Hepatocyte (in vitro differentiated cells): ENCODE measurements around the gene CFAP206. TPM values are rescaled to one million over a fixed set of nuclear protein-coding genes. Genes with fewer than 3 reads are reported as not detected.
A peak's percentile ranks its signal among the peaks of the same experiment; 100 is the strongest.

Source experiments
- DNase-seq: peaks from one replicate; pipeline ENCODE4 v3.0.0-alpha.2; 2016; ENCODE audit warnings: low spot score
- H2AFZ ChIP-seq: fragments of 200-600 bp; sonication (generic); 2 replicates; pipeline ENCODE4 v1.6.0; 2016; ENCODE audit warnings: antibody characterized with exemption, mild to moderate bottlenecking
- H3K27ac ChIP-seq: fragments of 200-600 bp; sonication (generic); 2 replicates; pipeline ENCODE4 v1.5.1; 2016; ENCODE audit warnings: mild to moderate bottlenecking
- H3K27me3 ChIP-seq: fragments of 200-600 bp; sonication (generic); 2 replicates; pipeline ENCODE4 v1.6.1; 2016
- H3K36me3 ChIP-seq: fragments of 200-600 bp; sonication (generic); replicated peaks from 2 replicates; pipeline ENCODE4 v1.5.1; 2016; ENCODE audit warnings: low read depth; ENCODE audit not compliant: insufficient read depth
- H3K4me1 ChIP-seq: fragments of 200-600 bp; sonication (generic); 2 replicates; pipeline ENCODE4 v1.5.1; 2016; ENCODE audit warnings: mild to moderate bottlenecking, moderate library complexity; ENCODE audit not compliant: insufficient read depth
- H3K4me2 ChIP-seq: fragments of 200-600 bp; sonication (generic); 2 replicates; pipeline ENCODE4 v1.6.0; 2016
- H3K4me3 ChIP-seq: fragments of 200-600 bp; sonication (generic); 2 replicates; pipeline ENCODE4 v1.5.1; 2016; ENCODE audit warnings: mild to moderate bottlenecking
- H3K79me2 ChIP-seq: fragments of 200-600 bp; sonication (generic); 2 replicates; pipeline ENCODE4 v1.6.0; 2017; ENCODE audit warnings: mild to moderate bottlenecking
- H3K9me2 ChIP-seq: fragments of 200-600 bp; sonication (generic); replicated peaks from 2 replicates; pipeline ENCODE4 v1.6.0; 2017; ENCODE audit warnings: mild to moderate bottlenecking; ENCODE audit not compliant: insufficient read depth
- H3K9me3 ChIP-seq: fragments of 200-600 bp; sonication (generic); 2 replicates; pipeline ENCODE4 v1.5.1; 2016; ENCODE audit warnings: low read depth, mild to moderate bottlenecking
- H4K20me1 ChIP-seq: fragments of 200-600 bp; sonication (generic); 2 replicates; pipeline ENCODE4 v1.6.0; 2016; ENCODE audit warnings: mild to moderate bottlenecking; ENCODE audit not compliant: insufficient read depth, poor library complexity, severe bottlenecking
- EZH2 ChIP-seq: fragments of 200-600 bp; sonication (generic); IDR thresholded peaks from 2 replicates; pipeline ENCODE4 v1.6.1; 2016; ENCODE audit warnings: antibody characterized with exemption, mild to moderate bottlenecking, borderline replicate concordance
- EZH2phosphoT487 ChIP-seq: fragments of 200-600 bp; sonication (generic); IDR thresholded peaks from one replicate; pipeline ENCODE4 v1.6.1; 2018; ENCODE audit warnings: antibody characterized with exemption, mild to moderate bottlenecking, low read depth, moderate library complexity; ENCODE audit not compliant: unreplicated experiment, severe bottlenecking
- WGBS: methylation state at CpG from one replicate; pipeline ENCODE4 v1.1.6; 2016; ENCODE audit warnings: low lambda C conversion rate; ENCODE audit errors: missing lambda C conversion rate; 5-methylcytosine and 5-hydroxymethylcytosine counted together
- polyA plus RNA-seq: library from polyadenylated mRNA; unstranded; fragments of >200 nt; fragmentation: Nextera tagmentation; extraction: Ambion mirVana; gene quantifications from 2 replicates; pipeline ENCODE4 v1.2.1, GENCODE V29; 2016
- total RNA-seq: library from RNA; depleted of rRNA; stranded (reverse); fragments of >200 nt; gene quantifications from 2 replicates; pipeline ENCODE4 v1.2.3, GENCODE V29; 2014
- TF ChIP-seq, protein P1 (sequence below): fragments of 200-600 bp; sonication (generic); IDR thresholded peaks from 2 replicates; pipeline ENCODE4 v1.5.1; 2016; ENCODE audit warnings: antibody characterized with exemption, mild to moderate bottlenecking; ENCODE audit not compliant: poor library complexity

CFAP206 gene
- 0.08 and 0.20 TPM in 2 replicates for total RNA-seq
- polyA plus RNA-seq, result 0.38 TPM in 1 of 2 replicates, not detected in the other

DNA sequence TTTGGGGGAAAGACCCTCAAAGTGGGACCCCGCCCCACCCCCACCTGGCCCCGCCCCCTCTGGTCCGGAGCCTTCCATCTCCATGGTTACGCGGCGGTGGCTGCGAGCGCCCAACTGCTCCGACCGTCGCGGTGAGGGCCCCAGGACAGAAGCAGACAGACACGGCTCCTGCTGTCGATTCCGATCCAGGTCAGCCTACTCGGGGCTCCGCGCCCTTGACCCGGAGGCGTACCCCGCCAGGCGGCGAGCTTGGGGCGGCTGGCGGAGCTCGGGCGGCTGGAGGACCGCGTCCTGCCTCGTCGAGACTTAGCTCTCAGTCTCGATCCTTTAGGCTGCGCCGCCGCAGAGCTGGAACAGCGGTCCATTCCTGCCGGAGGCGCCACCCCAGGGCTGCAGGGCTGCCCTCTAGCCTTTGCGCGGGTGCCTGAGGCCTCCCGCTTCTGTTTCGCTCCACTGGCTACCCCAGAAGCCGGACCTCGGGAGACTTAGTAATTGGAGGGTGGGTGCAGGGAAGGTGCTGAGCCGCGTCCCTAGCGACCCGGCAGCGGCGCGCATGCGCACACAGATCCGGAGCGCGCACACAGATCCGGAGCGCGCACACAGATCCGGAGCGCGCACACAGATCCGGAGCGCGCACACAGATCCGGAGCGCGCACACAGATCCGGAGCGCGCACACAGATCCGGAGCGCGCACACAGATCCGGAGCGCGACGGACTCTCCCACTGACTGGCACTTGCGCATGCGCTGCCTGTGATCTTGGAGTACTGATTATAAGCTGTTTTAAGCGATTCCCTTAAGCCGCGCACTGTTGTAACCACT, at the start of gene CFAP206:
TSS of gene CFAP206 (plus strand) at position 72 of the 820 bp plus-strand sequence. CDS start 1,868 bp downstream, outside the sequence.
- Histone ChIP-seq H3K27me3 (no peaks in the 10 kb centered on the region), H3K4me3 (peak within 1 kb of the TSS; percentile 80), H4K20me1 (no peaks in the 10 kb centered on the region), H2AFZ (peak within 1 kb of the TSS; percentile 95), H3K79me2 (no peaks in the 10 kb centered on the region), H3K36me3 (no peaks in the 10 kb centered on the region), H3K4me1 (no peaks in the 10 kb centered on the region), H3K27ac (peak within 1 kb of the TSS; percentile 28), H3K9me2 (no peaks in the 10 kb centered on the region), H3K9me3 (no peaks in the 10 kb centered on the region), H3K4me2 (peak within 1 kb of the TSS; percentile 77)
- peak; percentile 92 for DNase-seq
- under 1% methylated on average over 77 of the region's 82 CpGs for WGBS
- TF ChIP-seq EZH2phosphoT487 (no peak), EZH2 (no peak)
- TF ChIP-seq, protein P1, sequence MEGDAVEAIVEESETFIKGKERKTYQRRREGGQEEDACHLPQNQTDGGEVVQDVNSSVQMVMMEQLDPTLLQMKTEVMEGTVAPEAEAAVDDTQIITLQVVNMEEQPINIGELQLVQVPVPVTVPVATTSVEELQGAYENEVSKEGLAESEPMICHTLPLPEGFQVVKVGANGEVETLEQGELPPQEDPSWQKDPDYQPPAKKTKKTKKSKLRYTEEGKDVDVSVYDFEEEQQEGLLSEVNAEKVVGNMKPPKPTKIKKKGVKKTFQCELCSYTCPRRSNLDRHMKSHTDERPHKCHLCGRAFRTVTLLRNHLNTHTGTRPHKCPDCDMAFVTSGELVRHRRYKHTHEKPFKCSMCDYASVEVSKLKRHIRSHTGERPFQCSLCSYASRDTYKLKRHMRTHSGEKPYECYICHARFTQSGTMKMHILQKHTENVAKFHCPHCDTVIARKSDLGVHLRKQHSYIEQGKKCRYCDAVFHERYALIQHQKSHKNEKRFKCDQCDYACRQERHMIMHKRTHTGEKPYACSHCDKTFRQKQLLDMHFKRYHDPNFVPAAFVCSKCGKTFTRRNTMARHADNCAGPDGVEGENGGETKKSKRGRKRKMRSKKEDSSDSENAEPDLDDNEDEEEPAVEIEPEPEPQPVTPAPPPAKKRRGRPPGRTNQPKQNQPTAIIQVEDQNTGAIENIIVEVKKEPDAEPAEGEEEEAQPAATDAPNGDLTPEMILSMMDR, result peak; percentile 29

GRCh38 chr6:87364602-87365252, 43.0 kb upstream of the CFAP206 start:
- Histone ChIP-seq H3K4me1 (no peaks in the 10 kb centered on the region), H4K20me1 (no peaks in the 10 kb centered on the region), H3K9me3 (no peaks in the 10 kb centered on the region), H3K4me2 (no peak overlapping the region), H3K27me3 (no peaks in the 10 kb centered on the region), H3K4me3 (no peak overlapping the region), H2AFZ (no peak overlapping the region), H3K27ac (no peak overlapping the region), H3K36me3 (no peaks in the 10 kb centered on the region), H3K79me2 (no peaks in the 10 kb centered on the region), H3K9me2 (no peaks in the 10 kb centered on the region)
- no peak for DNase-seq
- no peak for TF ChIP-seq EZH2phosphoT487
- TF ChIP-seq, protein P1, result no peak
- TF ChIP-seq EZH2, result no peak
- WGBS, result 93% methylated on average over 5 of the region's 5 CpGs

- WGBS, result 90% methylated on average over 4 of the region's 4 CpGs
These were observed 41.5 kb upstream of the CFAP206 start for GRCh38 chr6:87366072-87366827.

More at GRCh38 chr6:87366072-87366827, 41.5 kb upstream of the CFAP206 start:
- no peaks in the 10 kb centered on the region for H4K20me1 ChIP-seq
- H3K4me3 ChIP-seq, result no peak overlapping the region
- H2AFZ ChIP-seq, result no peak overlapping the region
- H3K9me2 ChIP-seq, result no peaks in the 10 kb centered on the region
- no peaks in the 10 kb centered on the region for H3K4me1 ChIP-seq
- H3K27ac ChIP-seq, result no peak overlapping the region
- H3K9me3 ChIP-seq, result no peaks in the 10 kb centered on the region
- H3K4me2 ChIP-seq, result no peak overlapping the region
- no peak for DNase-seq
- TF ChIP-seq EZH2phosphoT487 (no peak), EZH2 (no peak)
- TF ChIP-seq, protein P1, result no peak
- H3K79me2 ChIP-seq, result no peaks in the 10 kb centered on the region
- no peaks in the 10 kb centered on the region for H3K36me3 ChIP-seq
- H3K27me3 ChIP-seq, result no peaks in the 10 kb centered on the region
